ENCODE data around the gene SORL1-AS1.

The SORL1-AS1 gene

GRCh38 chr11:121391914-121392313 lies 60.9 kb downstream of the SORL1-AS1 start:
- Histone ChIP-seq H3K27ac (ENCODE audit: control insufficient read depth, insufficient read depth) (no peak overlapping the region), H2AFZ (ENCODE audit: control insufficient read depth, low read depth, low read length) (no peak overlapping the region), H3K4me2 (ENCODE audit: control insufficient read depth, insufficient read depth) (no peak overlapping the region), H3K9me3 (replicated peaks; ENCODE audit: control insufficient read depth, insufficient read depth, low read length) (no peaks in the 10 kb centered on the region), H3K27me3 (replicated peaks in 1 of 2; ENCODE audit: control insufficient read depth in 2 of 2, insufficient read depth in 2 of 2, low read length in 1 of 2) (no peaks in the 10 kb centered on the region), H4K20me1 (ENCODE audit: control insufficient read depth, insufficient read depth) (no peaks in the 10 kb centered on the region), H3K79me2 (ENCODE audit: control insufficient read depth, insufficient read depth, low read length) (no peaks in the 10 kb centered on the region), H3K9ac (ENCODE audit: control insufficient read depth, insufficient read depth, low read length) (no peak overlapping the region), H3K4me3 (no peak overlapping the region), H3K4me1 (ENCODE audit: control insufficient read depth, insufficient read depth, low read length) (peaks cover 13% of the 10 kb centered on the region), H3K36me3 (ENCODE audit: control insufficient read depth in 2 of 2, insufficient read depth in 2 of 2, low read length in 1 of 2) (no peaks in the 10 kb centered on the region)
- 84% methylated on average over 7 of the region's 7 CpGs for WGBS (ENCODE audit: insufficient coverage, insufficient replicate concordance, low lambda C conversion rate, missing lambda C conversion rate)
- ChIA-PET SMC1A (ENCODE audit: uncharacterized antibody, unreplicated experiment) (interaction anchor here (0.8 to 5.4 kb wide), 3 partner anchors 8 to 102 kb away, joined by 3 to 39 read pairs (median 3); no protein-coding TSS in a partner anchor), RAD21 (ENCODE audit: unreplicated experiment) (no interaction called here), CTCF (no interaction called here), POLR2A (no interaction called here)
- no TSS peak for BruUV-seq (replicated peaks)
- intact Hi-C loops (cut with micrococcal nuclease; ENCODE audit: unreplicated experiment), result no loop called here
- FAIRE-seq (no peak), ATAC-seq (no peak), DNase-seq (ENCODE audit: low read depth, low spot score) (no peak)
- in situ Hi-C loops (cut with MboI), result no loop called here
- TF ChIP-seq, protein P1, sequence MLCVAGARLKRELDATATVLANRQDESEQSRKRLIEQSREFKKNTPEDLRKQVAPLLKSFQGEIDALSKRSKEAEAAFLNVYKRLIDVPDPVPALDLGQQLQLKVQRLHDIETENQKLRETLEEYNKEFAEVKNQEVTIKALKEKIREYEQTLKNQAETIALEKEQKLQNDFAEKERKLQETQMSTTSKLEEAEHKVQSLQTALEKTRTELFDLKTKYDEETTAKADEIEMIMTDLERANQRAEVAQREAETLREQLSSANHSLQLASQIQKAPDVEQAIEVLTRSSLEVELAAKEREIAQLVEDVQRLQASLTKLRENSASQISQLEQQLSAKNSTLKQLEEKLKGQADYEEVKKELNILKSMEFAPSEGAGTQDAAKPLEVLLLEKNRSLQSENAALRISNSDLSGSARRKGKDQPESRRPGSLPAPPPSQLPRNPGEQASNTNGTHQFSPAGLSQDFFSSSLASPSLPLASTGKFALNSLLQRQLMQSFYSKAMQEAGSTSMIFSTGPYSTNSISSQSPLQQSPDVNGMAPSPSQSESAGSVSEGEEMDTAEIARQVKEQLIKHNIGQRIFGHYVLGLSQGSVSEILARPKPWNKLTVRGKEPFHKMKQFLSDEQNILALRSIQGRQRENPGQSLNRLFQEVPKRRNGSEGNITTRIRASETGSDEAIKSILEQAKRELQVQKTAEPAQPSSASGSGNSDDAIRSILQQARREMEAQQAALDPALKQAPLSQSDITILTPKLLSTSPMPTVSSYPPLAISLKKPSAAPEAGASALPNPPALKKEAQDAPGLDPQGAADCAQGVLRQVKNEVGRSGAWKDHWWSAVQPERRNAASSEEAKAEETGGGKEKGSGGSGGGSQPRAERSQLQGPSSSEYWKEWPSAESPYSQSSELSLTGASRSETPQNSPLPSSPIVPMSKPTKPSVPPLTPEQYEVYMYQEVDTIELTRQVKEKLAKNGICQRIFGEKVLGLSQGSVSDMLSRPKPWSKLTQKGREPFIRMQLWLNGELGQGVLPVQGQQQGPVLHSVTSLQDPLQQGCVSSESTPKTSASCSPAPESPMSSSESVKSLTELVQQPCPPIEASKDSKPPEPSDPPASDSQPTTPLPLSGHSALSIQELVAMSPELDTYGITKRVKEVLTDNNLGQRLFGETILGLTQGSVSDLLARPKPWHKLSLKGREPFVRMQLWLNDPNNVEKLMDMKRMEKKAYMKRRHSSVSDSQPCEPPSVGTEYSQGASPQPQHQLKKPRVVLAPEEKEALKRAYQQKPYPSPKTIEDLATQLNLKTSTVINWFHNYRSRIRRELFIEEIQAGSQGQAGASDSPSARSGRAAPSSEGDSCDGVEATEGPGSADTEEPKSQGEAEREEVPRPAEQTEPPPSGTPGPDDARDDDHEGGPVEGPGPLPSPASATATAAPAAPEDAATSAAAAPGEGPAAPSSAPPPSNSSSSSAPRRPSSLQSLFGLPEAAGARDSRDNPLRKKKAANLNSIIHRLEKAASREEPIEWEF (IDR thresholded peaks at IDR 0.05; ENCODE audit: insufficient replicate concordance, low read depth, low read length), result no peak
- TF ChIP-seq, protein P2, sequence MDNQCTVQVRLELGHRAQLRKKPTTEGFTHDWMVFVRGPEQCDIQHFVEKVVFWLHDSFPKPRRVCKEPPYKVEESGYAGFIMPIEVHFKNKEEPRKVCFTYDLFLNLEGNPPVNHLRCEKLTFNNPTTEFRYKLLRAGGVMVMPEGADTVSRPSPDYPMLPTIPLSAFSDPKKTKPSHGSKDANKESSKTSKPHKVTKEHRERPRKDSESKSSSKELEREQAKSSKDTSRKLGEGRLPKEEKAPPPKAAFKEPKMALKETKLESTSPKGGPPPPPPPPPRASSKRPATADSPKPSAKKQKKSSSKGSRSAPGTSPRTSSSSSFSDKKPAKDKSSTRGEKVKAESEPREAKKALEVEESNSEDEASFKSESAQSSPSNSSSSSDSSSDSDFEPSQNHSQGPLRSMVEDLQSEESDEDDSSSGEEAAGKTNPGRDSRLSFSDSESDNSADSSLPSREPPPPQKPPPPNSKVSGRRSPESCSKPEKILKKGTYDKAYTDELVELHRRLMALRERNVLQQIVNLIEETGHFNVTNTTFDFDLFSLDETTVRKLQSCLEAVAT (IDR thresholded peaks at IDR 0.05), result no peak
- TF ChIP-seq SPI1 (IDR thresholded peaks at IDR 0.05; ENCODE audit: borderline replicate concordance, insufficient read depth, low read depth, low read length) (no peak), PKNOX1 (IDR thresholded peaks at IDR 0.05) (no peak), ZNF274 (IDR thresholded peaks at IDR 0.05; ENCODE audit: insufficient read depth, insufficient read length) (no peak), E2F8 (IDR thresholded peaks at IDR 0.05; ENCODE audit: low read depth, partially characterized antibody) (no peak)
- TF ChIP-seq, protein P3, sequence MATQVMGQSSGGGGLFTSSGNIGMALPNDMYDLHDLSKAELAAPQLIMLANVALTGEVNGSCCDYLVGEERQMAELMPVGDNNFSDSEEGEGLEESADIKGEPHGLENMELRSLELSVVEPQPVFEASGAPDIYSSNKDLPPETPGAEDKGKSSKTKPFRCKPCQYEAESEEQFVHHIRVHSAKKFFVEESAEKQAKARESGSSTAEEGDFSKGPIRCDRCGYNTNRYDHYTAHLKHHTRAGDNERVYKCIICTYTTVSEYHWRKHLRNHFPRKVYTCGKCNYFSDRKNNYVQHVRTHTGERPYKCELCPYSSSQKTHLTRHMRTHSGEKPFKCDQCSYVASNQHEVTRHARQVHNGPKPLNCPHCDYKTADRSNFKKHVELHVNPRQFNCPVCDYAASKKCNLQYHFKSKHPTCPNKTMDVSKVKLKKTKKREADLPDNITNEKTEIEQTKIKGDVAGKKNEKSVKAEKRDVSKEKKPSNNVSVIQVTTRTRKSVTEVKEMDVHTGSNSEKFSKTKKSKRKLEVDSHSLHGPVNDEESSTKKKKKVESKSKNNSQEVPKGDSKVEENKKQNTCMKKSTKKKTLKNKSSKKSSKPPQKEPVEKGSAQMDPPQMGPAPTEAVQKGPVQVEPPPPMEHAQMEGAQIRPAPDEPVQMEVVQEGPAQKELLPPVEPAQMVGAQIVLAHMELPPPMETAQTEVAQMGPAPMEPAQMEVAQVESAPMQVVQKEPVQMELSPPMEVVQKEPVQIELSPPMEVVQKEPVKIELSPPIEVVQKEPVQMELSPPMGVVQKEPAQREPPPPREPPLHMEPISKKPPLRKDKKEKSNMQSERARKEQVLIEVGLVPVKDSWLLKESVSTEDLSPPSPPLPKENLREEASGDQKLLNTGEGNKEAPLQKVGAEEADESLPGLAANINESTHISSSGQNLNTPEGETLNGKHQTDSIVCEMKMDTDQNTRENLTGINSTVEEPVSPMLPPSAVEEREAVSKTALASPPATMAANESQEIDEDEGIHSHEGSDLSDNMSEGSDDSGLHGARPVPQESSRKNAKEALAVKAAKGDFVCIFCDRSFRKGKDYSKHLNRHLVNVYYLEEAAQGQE (IDR thresholded peaks at IDR 0.05; ENCODE audit: low read depth, low read length), result no peak
- TF ChIP-seq, protein P4, sequence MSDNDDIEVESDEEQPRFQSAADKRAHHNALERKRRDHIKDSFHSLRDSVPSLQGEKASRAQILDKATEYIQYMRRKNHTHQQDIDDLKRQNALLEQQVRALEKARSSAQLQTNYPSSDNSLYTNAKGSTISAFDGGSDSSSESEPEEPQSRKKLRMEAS (IDR thresholded peaks at IDR 0.05; ENCODE audit: low read depth, low read length), result no peak
